GM18511 (cell line): Measurements from ENCODE around the gene THOC6.
"Not testable (repeated sequence)": the region's sequence is repeated elsewhere in the genome, so short reads cannot be mapped to it uniquely, and the experiment has no call there.

Experiments
- ATAC-seq: cut with Tn5 transposase; IDR thresholded peaks from one replicate; pipeline ENCODE4 v1.9.1; 2021; ENCODE audit warnings: mild to moderate bottlenecking, moderate library complexity; ENCODE audit not compliant: unreplicated experiment

Gene THOC6

GRCh38 chr16:3069146-3069545 is 45.3 kb downstream of the THOC6 start:
- not testable (repeated sequence) for ATAC-seq

- no peak for ATAC-seq
Measured at GRCh38 chr16:3070608-3071111, 46.8 kb downstream of the THOC6 start.

GRCh38 chr16:3071655-3072054 is 47.8 kb downstream of the THOC6 start:
- ATAC-seq = no peak

GRCh38 chr16:3072148-3072547 is 48.3 kb downstream of the THOC6 start:
- not testable (repeated sequence) for ATAC-seq

GRCh38 chr16:3072576-3073263 is 48.9 kb downstream of the THOC6 start:
- ATAC-seq = not testable (repeated sequence)

- no peak for ATAC-seq
Measured at GRCh38 chr16:3073448-3073847, 49.6 kb downstream of the THOC6 start.

DNA sequence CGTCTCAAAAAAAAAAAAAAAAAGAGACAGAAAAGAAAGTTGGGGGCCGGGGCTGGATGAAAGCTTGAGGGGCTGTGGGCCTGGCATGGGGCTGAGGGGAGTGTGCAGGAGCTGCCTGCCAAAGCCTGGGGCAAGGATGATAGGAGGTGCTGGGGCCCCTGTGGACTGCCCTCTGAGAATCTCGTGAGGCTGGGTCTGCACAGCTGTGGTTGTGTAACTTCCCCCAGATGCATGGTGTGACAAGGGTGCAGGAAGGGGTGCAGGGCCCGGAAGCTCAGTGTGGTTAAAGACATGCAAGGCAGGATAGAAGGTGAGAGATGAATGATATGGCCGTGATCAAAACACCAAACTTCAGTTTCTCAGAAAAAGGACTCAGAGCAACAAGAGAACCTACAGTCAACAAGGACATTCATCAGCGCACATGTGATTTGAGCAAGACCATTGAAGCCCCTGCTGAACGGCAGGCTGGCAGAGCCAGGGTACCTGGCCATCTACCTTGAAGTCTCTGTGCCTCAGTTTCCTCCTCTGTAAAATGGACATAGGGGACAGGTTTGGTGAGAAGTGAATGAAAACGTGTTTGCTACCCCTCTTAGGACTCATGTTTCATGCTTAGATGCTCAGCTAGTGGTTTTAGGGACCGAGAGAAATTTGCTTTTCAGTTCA is 51.2 kb downstream of the THOC6 start:
- ATAC-seq = peak; percentile 85

DNA sequence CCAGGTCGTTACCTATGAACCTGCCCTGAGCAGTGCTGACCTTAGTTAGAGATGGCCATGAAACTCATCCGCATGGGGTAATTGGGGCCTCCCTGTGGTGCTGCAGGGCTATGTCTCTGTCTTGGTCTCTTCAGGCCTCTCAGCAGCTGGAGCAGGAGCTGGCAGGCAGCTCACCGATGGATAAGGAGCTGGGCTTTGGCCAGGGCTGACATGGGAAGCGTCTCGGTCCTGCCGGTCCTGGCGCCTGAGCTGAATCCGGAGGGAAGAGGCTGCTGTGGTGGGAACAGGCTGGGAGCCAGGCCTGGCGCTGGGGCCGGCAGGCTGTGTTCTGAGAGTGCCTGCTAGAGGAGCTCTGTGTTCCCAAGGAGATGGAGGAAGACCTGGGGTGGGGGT is 51.7 kb downstream of the THOC6 start:
- ATAC-seq = no peak

DNA sequence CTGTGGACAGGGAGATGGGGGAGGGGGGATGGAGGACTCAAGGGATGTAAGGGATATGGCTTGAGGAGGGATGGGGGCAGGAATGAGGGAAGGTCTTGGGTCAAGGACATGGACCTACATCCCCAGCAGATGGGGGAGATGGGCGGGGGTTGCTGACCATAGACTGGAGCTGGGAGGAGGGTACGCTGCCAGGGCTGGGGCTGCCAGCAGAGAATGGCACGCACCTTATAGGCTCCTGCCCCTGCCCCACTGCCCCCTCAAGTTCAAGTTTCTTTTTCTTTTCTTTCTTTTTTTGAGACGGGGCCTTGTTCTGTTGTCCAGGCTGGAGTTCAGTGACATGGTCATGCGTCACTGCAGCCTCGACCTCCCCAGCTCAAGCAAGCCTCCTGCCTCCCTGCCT is 52.1 kb downstream of the THOC6 start:
- not testable (repeated sequence) for ATAC-seq

DNA sequence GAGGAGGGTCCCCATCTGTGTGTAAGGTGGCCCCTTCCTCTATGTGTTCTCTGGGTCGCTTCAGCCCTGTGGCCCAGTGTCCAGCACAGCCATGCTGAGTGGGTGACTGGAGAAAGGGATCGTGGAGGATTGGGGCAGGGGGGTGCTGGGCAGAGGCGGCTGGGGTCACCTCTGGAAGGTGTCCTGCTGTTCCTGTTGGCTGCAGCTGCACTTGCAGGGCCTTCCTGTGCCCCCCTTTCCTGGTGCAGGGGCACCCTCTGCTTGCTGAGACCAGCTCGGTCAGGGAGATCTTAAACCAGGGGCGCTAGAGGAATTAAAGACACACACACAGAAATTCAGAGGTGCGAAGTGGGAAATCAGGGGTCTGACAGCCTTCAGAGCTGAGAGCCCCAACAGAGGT is 52.7 kb downstream of the THOC6 start:
- ATAC-seq = no peak
